ENCODE measurements around the gene LRMDA.

- TF ChIP-seq POLR2A (IDR thresholded peaks at IDR 0.05) (no peak), CTCF (IDR thresholded peaks at IDR 0.05) (no peak)
Measured at GRCh38 chr10:76428551-76429367, 997.3 kb downstream of the LRMDA start.
